GM19025 (cell line): ENCODE data around the gene HTRA3.

Experiments used
- ATAC-seq: cut with Tn5 transposase; IDR thresholded peaks from one replicate; pipeline ENCODE4 v1.9.1; 2021; ENCODE audit warnings: mild to moderate bottlenecking, low read depth, moderate library complexity; ENCODE audit not compliant: unreplicated experiment

HTRA3 gene

DNA sequence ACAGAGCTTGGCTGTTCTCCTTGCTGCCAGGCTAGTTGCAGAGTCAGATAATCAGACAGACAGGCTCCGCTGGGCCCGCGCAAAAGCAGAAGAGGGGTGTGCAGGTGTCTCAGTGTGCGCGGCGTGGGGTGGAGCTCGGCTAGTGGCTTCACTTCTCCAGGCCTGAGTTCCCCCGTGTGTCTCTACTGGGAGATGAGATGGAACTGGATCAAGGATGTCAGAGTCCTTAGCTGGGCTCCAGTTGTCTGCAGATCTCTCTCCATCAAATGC, 21.1 kb downstream of the HTRA3 start:
- no peak for ATAC-seq

DNA sequence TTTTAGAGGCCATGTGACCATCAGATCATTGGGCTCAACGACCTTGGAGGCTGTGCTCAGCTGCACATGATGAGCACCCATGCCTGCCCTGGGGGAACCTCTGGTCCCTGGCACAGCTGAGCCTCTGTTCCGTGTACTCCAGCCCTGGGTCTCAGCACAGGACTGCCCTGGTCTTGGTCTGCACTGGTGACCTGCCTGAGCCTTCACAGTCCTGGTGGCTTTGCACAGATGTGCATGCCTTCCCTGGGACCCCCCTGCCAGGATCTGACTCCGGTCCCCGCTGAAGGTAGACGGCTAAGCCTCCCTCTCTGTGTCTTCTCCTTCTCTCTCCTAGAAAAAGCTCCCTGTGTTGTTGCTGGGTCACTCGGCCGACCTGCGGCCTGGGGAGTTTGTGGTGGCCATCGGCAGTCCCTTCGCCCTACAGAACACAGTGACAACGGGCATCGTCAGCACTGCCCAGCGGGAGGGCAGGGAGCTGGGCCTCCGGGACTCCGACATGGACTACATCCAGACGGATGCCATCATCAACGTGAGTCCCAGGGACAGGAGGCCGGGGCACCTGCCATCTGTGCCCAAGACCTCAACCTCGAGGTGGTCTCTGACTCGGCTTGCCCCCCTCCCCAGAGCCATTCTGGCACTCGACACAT, 21.6 kb downstream of the HTRA3 start:
- no peak for ATAC-seq

DNA sequence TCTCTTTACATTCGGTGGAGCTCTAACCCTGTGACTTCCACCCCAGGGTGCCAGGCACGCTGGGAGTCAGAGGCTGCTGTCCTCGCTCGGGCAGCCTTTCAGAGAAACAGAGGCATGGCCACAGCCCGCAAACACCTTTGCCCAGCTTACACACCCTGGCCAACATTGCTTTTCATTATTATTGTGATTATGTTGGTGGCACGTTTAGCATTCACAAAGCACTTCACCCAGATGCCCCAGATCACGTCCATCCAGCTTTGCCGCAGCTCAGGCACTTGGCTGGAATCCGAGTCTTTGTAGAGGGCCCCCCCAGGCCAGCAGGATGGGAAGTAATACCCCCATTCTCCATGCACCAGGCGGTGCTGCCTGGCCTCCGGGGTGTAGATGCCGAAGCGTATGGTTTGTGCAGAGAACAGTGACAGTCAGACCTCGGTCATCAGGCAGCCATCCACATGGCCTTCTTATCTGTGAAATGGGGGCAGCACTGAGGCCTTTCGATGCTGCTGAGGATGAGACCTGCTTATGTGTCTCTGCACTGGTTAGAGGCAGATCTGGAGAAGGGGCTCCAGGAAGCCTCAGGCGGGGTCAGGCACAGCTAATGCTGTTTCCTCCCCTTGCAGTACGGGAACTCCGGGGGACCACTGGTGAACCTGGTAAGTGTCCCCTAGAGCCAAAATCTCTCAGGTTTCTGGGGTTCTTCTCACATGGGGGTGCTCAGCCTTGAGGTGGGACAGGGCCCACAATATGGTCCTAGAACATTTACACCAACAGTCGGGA, 22.3 kb downstream of the HTRA3 start:
- ATAC-seq, result no peak

DNA sequence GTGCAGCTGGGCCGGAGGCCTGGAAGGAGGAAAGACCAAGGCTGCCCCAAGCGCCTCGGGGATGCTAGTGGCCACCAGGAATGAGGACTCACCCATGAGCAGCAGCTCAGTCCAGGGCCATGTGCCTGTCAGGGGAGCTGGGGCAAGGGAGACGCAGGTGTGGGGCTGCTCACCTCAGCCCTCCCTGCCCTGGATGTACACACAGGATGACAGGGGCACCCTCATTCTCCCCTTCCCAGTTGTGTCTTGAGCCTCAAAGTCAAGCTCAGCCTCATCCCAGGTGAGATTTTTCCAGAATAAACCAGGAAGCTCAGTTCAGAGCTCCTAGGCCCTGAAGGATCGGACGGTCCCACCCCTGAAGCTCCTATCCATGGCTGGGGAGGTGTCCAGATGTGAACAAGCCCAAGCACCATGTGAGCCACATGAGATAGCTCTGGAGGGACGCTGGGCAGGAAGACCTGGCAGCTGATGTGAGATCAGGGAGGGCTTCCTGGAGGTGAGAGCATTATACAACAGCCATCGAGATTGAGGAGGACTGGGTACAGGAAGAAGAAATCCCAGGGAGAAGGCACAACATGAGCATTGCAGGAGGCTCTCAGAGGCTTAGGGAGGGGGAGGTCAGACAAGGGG, 23.0 kb downstream of the HTRA3 start:
- ATAC-seq, result no peak

DNA sequence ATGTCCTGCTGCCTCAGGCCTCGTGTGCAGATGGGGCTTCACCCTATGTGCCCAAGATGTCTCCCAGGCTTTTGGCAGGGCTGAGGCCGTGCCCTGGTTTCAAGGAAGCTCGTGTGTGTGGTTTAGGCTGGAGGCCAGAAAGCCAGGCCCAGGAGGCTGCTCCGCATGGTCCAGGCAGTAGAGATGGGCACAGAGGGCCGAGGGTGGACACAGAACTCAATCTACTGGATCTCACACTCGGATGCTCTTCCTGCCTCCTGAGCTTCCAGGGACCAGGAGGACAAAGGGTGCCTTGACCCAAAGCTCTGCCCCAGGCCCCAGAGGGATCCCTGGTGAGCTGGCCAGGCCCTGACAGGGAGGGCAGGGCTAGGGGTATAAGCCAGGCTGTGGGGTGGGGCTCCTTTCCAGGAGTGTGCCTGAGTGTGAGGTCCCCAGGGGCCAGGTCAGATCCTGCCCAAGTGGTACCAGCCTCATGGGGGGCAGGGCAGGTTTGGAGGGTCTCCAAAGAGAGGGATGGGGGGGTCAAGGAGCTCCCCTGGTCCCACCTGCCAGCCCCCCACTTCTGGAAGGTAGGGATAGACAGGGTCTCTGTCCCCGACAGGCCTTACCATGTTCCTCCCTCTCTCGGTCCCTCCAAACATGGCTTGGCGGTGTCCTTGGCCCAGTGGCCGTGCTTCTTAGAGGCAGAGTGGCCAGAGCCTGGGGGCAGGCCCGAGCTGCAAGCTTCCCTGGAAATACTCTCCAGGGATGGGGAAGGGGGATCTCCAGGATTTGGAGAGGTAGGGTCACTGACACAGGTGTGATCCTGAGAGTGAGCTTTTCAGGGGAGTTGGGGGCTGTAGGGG, 23.8 kb downstream of the HTRA3 start:
- no peak for ATAC-seq

DNA sequence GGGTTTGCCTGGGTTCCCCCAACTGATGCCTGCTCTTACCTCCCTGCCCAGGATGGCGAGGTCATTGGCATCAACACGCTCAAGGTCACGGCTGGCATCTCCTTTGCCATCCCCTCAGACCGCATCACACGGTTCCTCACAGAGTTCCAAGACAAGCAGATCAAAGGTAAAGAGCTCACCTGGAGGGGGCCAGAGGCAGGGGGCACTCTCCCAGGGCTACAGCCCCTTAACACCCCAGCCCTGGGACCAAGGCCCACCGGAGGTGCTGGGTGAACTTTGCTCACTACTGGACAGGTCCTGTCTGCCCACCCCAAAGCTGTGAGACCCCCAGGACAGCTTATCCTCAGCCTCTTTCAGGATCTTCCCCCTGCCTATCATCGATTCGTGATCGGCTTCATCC, 24.5 kb downstream of the HTRA3 start:
- ATAC-seq, result no peak

DNA sequence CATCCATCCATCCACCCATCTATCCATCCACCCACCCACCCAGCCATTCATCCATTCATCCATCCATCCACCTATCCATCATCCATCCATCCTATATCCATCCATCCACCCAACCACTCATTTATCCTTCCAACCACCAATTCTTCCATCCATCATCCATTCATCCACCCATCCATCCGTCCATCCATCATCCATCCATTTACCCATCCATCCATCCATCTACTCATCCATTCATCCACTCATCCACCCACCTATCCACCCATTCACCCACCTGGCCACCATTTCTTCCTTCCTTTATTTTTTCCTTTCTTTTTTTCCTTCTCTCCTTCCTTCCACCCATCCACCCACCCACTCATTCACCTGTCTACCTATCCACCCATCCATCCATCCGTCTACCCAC, 25.2 kb downstream of the HTRA3 start:
- ATAC-seq, result no peak

DNA sequence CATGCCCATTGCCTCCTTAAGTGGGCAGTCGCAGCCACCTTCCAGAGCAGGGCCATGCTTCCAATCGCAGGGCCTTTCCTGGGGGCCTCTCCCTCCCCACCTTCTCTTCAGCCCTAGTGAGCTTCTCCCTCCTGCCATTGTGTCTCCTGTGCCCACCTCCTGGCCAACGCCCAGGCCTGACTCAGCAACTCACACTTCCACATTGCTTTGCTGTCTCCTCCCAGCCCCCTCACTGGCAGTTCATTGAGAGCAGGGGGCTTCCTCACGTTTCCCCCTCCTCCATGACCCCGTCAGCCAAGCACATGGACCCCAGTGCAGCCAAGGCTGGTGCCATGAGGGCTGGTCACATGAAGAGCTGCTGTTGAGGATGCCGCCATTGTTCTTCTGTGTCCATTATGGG, 25.9 kb downstream of the HTRA3 start:
- ATAC-seq, result no peak

DNA sequence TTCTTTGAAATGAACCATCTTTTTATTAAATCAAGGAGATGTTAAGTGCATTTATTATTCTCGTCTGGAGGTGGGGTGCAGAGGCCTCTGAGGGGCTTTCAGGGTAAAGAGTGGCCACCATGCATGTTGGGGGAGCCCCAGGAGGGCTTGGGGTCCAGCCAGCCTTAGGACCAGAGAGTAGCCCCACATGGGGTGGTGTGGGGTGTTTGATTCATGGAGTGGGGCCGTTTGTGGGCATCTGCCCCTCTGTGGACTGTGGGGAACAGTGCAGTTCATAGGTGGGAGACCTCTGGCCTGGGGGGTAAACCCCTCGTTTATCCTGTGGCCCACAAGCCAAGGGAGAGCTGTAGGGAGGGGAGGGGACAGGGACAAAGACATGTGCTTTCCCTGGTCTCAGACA, 26.9 kb downstream of the HTRA3 start:
- no peak for ATAC-seq

DNA sequence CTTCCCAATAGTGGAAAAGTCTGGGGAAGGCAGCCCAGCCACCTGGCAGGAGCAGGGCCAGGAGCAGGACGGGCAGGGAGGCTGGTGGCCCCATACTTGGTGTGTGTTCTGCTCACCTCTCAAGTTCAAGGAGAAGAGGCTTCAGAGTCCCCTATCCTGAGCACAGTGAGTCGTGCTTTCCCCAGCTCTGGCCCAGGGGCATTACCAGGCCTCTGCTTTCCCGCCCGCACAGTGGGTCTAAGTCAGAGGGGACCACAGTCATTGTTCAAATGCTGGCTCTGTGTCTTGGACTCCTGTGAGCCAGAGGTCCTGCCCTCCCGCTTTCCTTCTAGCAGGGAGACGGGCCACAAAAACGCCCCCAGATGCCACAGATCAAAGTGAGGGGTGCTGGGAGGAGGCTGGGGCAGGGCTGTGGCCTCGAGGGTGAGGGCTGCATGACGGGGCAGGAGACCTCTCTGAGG, 27.6 kb downstream of the HTRA3 start:
- no peak for ATAC-seq

DNA sequence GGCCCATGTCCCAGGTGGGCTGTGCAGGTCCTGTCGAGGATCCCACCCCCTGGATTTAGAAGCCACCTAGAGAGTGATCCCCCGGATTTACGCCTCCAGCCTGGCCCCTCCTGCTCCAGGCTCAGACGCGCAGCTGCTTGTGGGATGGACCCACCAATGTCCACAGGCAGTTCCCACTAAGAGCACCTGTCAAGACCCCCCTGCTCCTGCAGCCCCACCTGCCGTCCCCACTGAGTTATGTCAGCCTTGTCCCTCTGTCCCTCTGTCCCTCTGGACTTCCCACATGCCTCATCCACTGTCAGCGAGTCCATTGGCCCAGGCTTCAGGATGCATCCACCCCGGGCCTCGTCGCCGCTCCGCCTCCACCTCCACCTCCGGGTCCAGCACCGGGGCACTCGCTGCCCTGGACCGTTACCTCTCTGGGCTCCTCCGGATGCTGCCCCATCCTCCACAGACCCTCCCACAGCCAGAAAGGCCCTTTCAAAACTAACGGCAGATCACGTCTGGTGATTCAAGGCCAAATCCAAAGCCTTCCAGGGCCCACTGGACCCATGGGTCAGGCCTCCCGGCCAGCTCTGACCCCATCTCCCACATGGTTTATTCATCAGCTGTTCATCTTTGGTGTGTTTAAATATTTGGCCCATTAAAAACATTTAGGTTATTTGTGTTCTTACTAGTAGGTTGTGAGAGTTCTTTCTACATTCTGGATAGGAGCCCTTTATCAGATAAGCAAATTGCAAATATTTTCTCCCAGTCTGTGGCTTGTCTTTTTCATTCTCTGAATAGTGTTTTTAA, 28.3 kb downstream of the HTRA3 start:
- no peak for ATAC-seq

DNA sequence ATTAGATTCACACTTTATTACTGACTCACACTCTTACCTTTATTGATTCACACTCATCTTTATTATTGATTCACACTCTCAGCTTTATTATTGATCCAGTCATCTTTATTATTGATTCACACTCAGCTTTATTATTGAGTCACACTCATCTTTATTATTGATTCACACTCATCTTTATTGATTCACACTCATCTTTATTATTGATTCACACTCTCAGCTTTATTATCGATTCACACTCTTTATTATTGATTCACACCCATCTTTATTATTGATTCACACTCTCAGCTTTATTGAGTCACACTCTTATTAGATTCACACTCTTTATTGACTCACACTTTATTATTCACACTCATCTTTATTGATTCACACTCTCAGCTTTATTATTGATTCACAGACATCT, 31.3 kb downstream of the HTRA3 start:
- ATAC-seq, result no peak

DNA sequence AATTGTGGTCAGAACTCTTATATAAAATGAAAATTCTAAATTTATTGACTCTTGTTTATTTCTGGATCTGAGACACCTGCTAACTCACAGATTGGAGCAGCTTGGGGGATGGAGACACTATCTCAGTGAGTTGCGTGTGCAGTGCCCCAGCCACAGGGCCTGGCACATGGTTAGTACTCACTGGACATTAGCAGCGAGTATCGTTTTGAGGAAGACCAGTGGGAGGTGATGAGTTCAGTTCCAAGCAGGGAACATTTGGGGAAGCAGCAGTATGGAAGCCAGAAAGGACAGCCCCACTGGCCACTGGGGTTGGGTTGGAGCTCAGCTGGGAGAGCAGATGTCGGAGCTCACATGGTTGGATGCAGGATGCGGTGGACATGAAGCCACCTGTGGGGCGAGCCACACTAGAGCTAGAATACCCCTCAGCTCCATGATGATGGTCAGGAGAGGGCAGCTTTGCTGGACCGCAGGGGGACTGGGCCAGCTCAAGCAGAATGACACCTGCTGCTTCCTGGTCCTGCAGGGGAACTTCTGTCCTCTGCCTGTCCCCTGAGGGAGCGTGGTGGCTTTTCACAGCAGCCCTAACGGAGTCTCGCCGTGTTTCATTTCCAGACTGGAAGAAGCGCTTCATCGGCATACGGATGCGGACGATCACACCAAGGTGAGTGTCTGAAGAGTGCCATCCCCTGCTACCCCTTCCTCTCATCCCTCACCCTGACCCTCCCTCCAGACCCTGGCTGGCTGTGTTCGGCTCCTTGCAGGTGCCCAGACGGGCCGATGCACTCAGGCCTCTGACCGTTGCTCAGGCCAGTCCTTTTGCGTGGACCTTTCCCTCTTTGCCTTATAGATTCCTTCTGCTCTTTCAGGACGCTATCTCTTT, 32.5 kb downstream of the HTRA3 start:
- no peak for ATAC-seq

DNA sequence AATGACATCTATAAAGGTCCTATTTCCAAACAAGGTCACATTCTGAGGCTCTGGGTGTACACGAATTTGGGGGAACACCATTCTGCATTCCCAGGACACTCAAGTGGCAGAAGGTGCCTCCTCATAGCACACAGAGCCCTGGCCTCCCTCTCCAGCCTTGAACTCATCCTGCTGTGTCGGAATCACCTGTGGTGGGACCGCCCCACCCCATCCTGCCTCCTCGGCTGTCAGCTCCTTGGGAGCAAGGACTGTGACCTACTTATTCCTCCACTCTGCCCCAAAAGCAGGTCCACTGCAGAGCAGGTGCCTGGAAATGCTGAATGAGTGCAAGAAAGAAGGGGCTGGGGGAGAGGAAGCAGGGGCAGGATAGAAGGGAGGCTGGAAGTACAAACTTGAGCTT, 33.5 kb downstream of the HTRA3 start:
- no peak for ATAC-seq

DNA sequence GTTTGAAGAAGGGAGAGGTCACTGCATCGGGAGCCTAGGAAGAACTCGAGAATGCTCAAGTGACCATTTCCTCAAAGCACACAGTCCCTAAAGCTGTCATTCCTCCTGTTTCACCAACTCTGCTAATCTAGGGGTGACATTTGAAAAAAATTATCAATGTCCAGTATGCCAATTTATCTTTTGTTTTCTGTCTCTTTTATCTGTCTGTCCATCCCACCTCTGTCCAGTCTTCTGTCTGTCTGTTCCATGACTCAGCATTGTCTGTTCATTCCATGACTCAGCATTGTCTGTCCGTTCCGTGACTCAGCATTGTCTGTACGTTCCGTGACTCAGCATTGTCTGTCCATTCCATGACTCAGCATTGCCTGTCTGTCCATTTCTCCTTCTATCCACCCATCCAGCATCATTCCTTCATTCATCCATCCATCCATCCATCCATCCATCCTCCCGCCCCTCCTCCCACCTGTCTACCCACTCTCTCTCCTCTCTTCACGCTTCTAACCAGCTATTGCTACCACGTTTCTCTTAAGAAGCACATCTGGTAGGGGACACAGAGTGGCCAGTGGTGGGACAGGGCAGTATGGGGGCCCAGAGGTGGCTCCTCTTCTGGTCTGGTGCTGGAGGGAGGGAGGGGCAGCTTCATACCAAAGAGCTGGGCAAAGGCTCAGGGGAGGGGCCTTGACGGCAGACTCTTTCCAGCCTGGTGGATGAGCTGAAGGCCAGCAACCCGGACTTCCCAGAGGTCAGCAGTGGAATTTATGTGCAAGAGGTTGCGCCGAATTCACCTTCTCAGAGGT, 34.1 kb downstream of the HTRA3 start:
- ATAC-seq, result no peak

DNA sequence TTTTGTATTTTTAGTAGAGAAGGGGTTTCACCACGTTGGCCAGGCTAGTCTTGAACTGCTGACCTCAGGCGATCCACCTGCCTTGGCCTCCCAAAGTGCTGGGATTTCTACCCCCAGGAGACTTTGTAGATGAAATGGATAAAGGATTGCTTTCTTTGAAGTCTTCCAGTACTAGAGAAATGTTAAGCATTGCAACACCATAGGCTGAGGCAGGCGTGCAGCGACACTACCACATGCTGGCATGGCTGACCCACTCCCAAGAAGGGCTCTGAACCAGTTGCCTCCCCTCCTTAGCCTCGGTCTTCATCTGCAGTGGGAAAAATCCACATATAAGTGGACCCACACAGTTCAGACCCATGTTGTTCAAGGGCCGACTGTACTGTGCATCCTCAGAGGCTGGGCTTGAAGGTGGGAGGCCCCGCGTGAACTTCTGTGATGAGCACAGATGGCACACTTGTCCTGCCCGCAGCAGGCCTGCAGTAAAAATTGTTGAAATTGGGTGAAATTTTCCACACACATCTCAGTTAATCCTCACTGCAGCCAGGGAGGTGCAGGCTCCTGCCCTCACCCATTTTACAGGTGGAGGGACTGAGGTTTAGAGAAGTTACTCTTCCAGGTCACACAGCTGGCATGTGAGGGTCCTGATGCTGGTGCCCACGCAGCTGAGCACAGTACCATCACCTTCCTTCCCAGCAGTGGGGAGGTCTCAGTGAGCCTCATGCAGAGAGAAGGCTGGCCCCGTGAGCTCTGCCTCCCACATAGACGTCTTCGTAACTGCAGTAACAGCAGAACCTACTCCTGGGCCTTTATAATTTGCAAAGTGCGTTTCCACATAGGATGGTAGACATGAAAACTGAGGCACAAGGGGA, 35.5 kb downstream of the HTRA3 start:
- no peak for ATAC-seq

DNA sequence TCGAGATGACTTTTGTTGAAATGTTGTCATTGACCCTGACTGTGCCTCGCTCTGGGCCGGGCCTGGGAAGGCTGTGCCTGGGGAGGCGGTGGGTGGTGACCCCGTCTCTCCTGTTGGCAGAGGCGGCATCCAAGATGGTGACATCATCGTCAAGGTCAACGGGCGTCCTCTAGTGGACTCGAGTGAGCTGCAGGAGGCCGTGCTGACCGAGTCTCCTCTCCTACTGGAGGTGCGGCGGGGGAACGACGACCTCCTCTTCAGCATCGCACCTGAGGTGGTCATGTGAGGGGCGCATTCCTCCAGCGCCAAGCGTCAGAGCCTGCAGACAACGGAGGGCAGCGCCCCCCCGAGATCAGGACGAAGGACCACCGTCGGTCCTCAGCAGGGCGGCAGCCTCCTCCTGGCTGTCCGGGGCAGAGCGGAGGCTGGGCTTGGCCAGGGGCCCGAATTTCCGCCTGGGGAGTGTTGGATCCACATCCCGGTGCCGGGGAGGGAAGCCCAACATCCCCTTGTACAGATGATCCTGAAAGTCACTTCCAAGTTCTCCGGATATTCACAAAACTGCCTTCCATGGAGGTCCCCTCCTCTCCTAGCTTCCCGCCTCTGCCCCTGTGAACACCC, 36.4 kb downstream of the HTRA3 start:
- no peak for ATAC-seq
